GM21360 (cell line): ENCODE measurements around the gene HTD2.
"Not testable (repeated sequence)": the region's sequence is repeated elsewhere in the genome, so short reads cannot be mapped to it uniquely, and the experiment has no call there.

ENCODE experiments used
- ATAC-seq: cut with Tn5 transposase; IDR thresholded peaks from one replicate; pipeline ENCODE4 v1.9.1; 2021; ENCODE audit warnings: mild to moderate bottlenecking, moderate library complexity; ENCODE audit not compliant: unreplicated experiment

Gene HTD2

GRCh38 chr3:58331593-58332152, 25.4 kb downstream of the HTD2 start:
- ATAC-seq = no peak

DNA sequence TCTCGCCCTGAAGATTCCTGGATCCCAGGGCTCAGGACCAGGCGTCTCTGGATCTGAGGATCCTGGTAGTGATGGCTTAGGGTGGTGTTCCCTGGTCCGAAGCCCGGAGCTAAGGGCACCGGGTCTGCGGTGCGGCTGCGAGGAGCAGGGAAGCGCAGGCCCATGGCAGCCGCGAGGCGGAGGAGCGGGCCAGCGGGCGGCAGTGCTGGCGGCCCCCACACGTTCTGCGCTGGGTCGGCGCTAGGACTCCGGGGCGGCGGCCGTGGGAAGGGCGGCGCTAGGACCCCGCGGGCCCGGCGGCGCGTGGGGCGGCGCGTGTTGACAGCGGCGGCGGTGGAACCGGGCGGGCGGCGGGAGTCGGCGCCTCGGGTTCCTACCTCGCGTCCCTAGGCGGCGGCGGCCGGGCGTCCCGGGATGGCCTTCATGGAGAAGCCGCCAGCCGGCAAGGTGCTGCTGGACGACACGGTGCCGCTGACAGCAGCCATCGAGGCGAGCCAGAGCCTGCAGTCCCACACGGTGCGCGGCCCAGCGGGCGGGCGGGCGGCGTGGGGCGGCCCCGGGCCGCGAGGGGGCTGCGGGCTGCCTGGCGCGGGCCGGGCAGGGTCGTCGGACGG, 26.4 kb downstream of the HTD2 start, which contains the start of gene PXK:
Gene PXK, plus strand, starts transcription at position 318 of the 614 bp plus-strand sequence. Its CDS starts 97 bp downstream, at position 415.
- ATAC-seq = peak; percentile 83

GRCh38 chr3:58333206-58334012, 27.1 kb downstream of the HTD2 start:
- ATAC-seq = no peak

DNA sequence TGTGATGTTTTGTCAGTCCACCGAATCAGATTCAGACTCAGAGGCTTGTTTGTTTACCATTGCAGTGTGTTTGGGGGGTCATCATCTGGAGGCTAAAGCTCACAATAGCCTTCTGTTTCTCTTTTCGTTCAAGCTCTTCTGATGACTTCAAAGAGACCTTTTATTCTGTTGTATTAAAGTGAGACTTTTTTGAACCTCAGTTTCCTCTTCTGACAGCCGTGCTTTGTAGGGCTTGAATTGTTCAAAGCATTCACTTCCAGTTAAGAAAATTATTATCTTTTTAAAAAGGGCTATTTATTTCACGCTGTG, 27.6 kb downstream of the HTD2 start:
- ATAC-seq = no peak

GRCh38 chr3:58334506-58334884, 28.2 kb downstream of the HTD2 start:
- no peak for ATAC-seq

- no peak for ATAC-seq
These were observed 29.3 kb downstream of the HTD2 start for GRCh38 chr3:58335652-58335947.

GRCh38 chr3:58336135-58336882, 30.0 kb downstream of the HTD2 start:
- ATAC-seq = no peak

GRCh38 chr3:58337190-58337589, 30.9 kb downstream of the HTD2 start:
- no peak for ATAC-seq

- not testable (repeated sequence) for ATAC-seq
These were observed 32.8 kb downstream of the HTD2 start for GRCh38 chr3:58339146-58339545.

DNA sequence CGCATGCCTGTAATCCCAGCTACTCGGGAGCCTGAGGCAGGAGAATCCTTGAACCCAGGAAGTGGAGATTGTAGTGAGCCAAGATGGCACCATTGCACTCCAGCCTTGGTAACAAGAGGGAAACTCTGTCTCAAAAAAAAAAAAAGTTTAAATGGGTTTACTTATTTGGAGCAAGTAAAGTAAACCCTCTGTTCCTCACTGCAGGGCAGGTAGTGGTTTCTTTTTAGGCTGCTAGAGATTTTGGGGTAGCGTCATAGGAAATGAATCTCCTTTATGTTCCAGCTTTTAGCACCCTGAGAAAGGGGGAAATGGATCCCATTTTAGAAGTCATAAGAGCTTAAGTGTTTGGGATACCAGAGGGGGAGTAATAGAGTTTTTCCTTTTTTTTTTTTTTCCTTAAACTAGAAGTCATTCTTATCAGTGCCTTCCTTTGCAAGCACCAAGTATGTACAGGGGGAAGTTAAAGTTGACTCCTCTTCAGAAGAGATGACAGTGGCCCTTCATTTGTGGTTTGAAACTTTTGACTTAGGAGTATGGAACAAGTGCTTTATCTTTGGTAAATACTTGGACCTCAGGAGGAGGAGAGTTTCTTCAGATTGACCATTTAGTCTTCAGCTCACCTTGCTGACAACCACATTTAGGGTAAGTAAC, 34.4 kb downstream of the HTD2 start:
- no peak for ATAC-seq

DNA sequence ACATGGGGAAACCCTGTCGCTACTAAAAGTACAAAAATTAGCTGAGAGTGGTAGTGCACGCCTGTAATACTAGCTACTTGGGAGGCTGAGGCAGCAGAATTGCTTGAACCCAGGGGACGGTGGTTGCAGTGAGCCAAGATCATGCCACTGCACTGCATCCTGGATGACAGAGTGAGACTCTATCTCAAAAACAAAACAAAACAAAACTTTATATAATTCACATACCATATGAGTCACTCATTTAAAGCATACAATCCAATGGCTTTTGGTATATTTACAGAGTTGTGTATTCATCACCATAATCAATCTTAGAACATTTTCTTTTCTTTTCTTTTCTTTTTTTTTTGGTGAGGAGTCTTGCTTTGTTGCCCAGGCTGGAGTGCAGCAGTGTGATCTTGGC, 35.1 kb downstream of the HTD2 start:
- ATAC-seq = no peak

GRCh38 chr3:58342676-58343075, 36.4 kb downstream of the HTD2 start:
- ATAC-seq = no peak

GRCh38 chr3:58345457-58345856, 39.1 kb downstream of the HTD2 start:
- ATAC-seq = no peak

GRCh38 chr3:58346368-58346767, 40.0 kb downstream of the HTD2 start:
- no peak for ATAC-seq

GRCh38 chr3:58347984-58348383, 41.7 kb downstream of the HTD2 start:
- ATAC-seq = no peak

DNA sequence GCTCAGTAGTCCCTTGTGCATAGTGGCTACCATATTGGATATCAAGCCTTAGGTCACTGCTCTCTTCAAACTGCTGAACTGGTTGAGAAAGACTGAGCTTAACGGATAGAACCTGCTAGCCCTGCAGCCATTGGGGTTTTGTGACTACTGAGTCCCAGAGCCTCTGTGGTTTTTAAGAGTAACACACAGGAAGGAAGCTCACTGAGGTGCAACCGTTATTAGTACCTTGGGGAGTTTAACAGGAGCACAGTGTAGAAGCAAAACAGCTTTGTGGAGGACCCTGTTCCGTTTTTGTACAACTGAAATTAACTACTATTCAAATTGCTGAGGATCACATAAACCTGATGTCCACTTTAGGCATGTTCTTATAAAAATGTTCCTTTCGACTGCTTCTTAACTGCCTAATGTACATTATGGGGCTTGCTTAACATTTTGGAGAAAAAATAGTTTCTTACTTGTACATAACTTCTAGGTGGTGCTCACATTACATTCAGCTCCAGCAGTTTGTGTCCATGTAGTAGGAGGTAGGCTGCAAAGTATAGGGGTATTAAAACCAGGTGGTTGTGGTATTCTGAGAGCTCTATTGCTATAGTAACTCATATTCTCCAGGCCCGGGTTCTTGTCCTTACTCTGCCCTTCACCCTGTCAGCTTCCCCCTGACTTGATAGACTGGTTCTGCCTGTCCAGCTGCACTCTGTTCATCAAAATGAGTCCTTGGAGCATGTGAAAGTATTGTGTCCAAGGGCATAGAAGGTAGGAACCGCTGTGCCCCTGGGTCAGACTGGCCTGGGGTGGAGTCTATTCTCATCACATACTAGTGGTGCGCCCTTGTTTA, 43.7 kb downstream of the HTD2 start:
- ATAC-seq = peak; percentile 75

- peak; percentile 1 for ATAC-seq
These were observed 44.3 kb downstream of the HTD2 start for GRCh38 chr3:58350627-58351013.

DNA sequence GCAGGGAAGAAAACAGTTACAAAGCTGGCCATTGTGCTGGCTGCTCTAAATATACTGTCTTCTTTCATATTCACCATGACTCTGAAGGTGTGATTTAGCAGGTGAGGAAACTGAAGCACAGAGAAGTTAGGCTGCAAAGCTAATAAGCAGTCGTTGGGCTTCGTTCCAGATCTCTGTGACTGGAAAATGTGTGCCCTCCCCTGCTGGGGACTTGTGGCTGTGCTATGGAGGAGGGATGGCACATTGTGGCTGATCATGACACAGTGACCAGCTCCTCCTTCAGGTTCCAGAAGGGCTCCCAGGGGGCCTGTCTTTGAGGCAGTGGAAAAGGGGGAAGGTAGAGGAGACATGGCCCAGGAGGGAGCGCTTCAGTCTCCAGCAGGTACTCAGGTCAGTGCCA, 45.6 kb downstream of the HTD2 start:
- no peak for ATAC-seq

- no peak for ATAC-seq
These were observed 46.3 kb downstream of the HTD2 start for GRCh38 chr3:58352626-58353025.

GRCh38 chr3:58353722-58354553, 47.6 kb downstream of the HTD2 start:
- ATAC-seq = no peak
